ENCODE results near the gene RETN. TPM values are rescaled to one million over a fixed set of nuclear protein-coding genes. Genes with fewer than 3 reads are reported as not detected.
A peak's percentile ranks its signal among the peaks of the same experiment; 100 is the strongest.
"Not testable (repeated sequence)": the region's sequence is repeated elsewhere in the genome, so short reads cannot be mapped to it uniquely, and the experiment has no call there.

The RETN gene
- total RNA-seq, 1 experiment from 2014 or later, result not detected

DNA sequence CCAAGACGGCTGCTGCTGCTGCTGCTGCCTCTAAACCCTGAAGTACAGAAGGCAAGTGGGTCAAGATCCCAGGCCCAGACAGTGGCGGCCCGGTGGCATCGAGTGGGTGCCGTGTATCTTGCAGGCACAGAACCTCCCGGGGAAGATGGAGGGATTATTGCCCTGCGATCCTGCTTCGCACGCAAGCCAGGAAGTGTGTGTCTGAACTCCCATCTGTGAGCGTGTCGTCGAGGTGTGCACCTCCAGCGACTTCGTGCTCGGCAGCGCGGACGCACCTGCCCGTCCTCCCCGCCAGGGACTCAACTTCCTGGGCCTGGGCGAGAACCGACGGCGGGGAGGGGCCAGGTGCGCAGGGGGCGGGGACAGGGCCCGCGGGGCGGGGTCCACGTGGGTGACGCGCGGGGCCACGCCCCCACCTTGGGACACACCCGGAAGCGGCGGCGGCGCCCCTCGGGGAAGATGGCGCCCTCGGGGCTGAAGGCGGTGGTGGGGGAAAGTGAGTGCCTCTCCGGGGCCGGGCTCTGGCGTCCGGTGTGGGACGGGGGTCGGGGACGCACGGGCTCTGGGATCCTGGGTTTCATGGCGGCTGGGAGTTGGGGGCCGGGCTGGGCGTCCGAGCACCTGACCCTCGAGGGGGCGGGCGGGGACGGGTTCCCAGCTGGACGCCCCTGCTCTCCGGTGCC is 32.0 kb upstream of the RETN start, which contains the start of gene STXBP2:
Gene STXBP2 (plus strand): TSS at position 420 of the 683 bp plus-strand sequence. CDS start 40 bp downstream, at position 460.
- DNase-seq (ENCODE audit: low read depth), result peak; percentile 28
- in situ Hi-C loops (cut with HindIII; ENCODE audit: low pct_unique_long_range_greater_than_20kb, low sequenced_read_pairs), result no loop called here

GRCh38 chr19:7637374-7638256 is 31.2 kb upstream of the RETN start:
- peak; percentile 9 for DNase-seq (ENCODE audit: low read depth)
- in situ Hi-C loops (cut with HindIII; ENCODE audit: low pct_unique_long_range_greater_than_20kb, low sequenced_read_pairs), result no loop called here

- in situ Hi-C loops (cut with HindIII; ENCODE audit: low pct_unique_long_range_greater_than_20kb, low sequenced_read_pairs), result no loop called here
- DNase-seq (ENCODE audit: low read depth), result no peak
Measured at GRCh38 chr19:7638802-7639465, 29.9 kb upstream of the RETN start.

GRCh38 chr19:7639863-7640348 is 28.9 kb upstream of the RETN start:
- no peak for DNase-seq (ENCODE audit: low read depth)
- in situ Hi-C loops (cut with HindIII; ENCODE audit: low pct_unique_long_range_greater_than_20kb, low sequenced_read_pairs), result no loop called here

DNA sequence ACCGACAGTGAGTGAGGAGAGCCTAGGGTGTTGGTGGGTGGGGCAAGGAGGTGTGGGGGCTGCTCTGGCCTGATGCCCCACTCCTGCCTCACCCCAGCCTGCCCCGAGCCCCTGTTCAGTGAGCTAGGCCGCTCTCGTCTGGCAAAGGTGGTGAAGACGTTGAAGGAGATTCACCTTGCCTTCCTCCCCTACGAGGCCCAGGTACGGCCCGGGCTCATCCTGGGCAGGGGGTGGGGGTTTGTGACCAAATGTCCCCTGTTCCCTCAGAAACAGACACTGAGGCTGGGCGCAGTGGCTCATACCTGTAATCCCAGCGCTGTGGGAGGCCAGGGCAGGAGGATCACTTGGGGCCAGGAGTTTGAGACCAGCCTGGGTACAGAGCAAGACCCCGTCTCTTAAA is 28.0 kb upstream of the RETN start:
- in situ Hi-C loops (cut with HindIII; ENCODE audit: low pct_unique_long_range_greater_than_20kb, low sequenced_read_pairs), result no loop called here
- no peak for DNase-seq (ENCODE audit: low read depth)

DNA sequence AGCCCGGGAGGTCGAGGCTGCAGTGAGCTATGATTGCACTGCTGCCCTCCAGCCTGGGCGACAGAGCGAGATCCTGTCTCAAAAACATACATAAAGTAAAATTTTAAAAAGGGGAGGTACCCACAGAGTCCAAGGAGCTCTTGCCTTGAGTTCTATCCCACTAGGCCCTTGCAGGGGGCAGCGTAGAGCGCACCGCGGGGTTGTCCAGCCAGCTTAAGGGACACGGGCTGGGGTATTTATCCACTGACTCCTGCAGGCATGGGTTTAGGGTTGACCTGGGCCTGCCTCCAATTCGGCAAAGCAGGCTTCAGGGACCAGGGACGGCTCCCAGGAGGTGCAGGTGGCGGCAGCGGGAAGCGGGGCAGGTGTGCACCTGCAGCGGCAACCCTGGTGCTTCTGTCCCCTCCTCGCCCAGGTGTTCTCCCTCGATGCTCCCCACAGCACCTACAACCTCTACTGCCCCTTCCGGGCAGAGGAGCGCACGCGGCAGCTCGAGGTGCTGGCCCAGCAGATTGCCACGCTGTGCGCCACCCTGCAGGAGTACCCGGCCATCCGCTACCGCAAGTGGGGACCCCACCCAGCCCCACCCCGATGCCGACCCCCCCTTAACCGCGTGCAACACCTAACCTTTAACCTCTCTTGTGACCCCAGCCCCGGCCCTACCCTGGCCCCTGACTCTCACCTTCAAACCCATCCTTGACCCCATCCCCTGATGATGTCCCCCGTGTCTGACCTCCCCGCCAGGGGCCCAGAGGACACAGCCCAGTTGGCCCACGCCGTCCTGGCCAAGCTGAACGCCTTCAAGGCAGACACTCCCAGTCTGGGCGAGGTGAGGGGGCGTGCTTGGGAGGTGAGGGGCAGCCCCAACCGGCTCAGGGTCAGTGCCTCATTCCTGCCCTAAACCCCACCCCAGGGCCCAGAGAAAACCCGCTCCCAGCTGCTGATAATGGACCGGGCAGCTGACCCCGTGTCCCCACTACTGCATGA is 27.3 kb upstream of the RETN start:
- in situ Hi-C loops (cut with HindIII; ENCODE audit: low pct_unique_long_range_greater_than_20kb, low sequenced_read_pairs), result no loop called here
- no peak for DNase-seq (ENCODE audit: low read depth)

GRCh38 chr19:7642295-7643030 is 26.4 kb upstream of the RETN start:
- in situ Hi-C loops (cut with HindIII; ENCODE audit: low pct_unique_long_range_greater_than_20kb, low sequenced_read_pairs), result no loop called here
- no peak for DNase-seq (ENCODE audit: low read depth)

DNA sequence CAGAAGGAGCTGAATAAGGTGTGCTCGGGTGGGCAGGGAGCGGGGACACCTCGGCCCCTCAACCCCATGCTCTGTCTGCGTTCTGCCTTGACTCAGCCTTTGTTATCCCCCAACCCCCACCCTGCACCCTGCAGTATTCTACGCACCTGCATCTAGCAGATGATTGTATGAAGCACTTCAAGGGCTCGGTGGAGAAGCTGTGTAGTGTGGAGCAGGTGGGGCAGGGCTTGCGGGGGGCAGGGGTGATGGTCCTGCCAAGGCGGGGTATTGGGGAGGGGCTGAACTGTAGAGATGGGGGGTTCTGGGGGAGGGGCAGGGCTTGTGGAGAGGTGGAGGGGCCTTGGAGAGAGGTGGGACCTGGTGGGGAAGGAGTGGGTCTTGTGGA is 25.8 kb upstream of the RETN start:
- DNase-seq (ENCODE audit: low read depth), result no peak
- in situ Hi-C loops (cut with HindIII; ENCODE audit: low pct_unique_long_range_greater_than_20kb, low sequenced_read_pairs), result no loop called here

DNA sequence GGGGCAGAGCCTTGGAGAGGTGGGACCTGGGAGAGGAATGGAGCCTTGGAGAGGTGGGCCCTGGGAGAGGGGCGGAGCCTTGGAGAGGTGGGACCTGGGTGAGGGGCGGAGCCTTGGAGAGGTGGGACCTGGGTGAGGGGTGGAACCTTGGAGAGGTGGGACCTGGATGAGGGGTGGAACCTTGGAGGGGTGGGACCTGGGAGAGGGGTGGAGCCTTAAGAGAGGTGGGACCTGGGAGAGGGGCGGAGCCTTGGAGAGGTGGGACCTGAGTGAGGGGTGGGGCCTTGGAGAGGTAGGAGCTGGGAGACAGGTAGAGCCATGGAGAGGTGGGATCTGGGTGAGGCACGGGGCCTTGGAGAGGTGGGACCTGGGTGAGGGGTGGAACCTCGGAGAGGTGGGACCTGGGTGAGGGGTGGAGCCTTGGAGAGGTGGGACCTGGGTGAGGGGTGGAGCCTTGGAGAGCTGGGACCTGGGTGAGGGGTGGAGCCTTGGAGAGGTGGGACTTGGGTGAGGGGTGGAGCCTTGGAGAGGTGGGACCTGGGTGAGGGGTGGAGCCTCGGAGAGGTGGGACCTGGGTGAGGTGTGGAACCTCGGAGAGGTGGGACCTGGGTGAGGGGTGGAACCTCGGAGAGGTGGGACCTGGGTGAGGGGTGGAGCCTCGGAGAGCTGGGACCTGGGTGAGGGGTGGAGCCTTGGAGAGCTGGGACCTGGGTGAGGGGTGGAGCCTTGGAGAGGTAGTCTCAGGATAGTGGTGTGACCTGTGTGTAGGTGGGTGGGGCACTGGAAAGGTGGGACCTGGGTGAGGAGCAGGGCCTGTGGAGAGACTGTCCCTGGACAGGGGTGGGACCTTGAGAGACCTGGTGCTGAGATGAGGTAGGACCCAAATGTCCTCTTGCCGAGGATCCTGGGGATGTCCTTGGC is 25.0 kb upstream of the RETN start:
- in situ Hi-C loops (cut with HindIII; ENCODE audit: low pct_unique_long_range_greater_than_20kb, low sequenced_read_pairs), result not testable (repeated sequence)
- DNase-seq (ENCODE audit: low read depth), result peak; percentile 44

DNA sequence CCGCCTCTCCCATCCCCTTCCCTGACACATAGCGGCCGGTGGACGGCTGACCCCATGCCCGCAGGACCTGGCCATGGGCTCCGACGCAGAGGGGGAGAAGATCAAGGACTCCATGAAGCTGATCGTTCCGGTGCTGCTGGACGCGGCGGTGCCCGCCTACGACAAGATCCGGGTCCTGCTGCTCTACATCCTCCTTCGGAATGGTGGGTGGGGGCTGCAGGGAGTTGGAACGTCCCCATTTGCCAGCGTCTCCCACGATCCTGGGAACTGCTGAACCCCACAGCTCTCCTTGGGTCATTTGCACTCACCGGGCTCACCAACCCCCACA is 24.3 kb upstream of the RETN start:
- in situ Hi-C loops (cut with HindIII; ENCODE audit: low pct_unique_long_range_greater_than_20kb, low sequenced_read_pairs), result no loop called here
- DNase-seq (ENCODE audit: low read depth), result no peak

DNA sequence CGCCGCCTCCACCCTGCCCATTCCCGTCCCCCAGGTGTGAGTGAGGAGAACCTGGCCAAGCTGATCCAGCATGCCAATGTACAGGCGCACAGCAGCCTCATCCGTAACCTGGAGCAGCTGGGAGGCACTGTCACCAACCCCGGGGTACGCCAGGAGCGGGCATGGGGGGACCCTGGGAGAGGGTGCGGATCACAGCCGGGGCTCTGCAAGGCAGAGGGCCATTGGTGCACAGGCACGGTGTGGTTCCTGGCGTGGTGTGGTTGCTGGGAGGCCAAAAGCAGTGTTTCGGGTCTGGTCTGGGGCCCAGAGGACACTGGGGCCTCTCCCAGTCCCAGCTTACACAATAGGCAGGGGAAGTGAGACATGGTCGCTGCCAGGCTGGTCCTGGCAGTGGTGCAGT is 23.7 kb upstream of the RETN start:
- in situ Hi-C loops (cut with HindIII; ENCODE audit: low pct_unique_long_range_greater_than_20kb, low sequenced_read_pairs), result no loop called here
- DNase-seq (ENCODE audit: low read depth), result no peak

DNA sequence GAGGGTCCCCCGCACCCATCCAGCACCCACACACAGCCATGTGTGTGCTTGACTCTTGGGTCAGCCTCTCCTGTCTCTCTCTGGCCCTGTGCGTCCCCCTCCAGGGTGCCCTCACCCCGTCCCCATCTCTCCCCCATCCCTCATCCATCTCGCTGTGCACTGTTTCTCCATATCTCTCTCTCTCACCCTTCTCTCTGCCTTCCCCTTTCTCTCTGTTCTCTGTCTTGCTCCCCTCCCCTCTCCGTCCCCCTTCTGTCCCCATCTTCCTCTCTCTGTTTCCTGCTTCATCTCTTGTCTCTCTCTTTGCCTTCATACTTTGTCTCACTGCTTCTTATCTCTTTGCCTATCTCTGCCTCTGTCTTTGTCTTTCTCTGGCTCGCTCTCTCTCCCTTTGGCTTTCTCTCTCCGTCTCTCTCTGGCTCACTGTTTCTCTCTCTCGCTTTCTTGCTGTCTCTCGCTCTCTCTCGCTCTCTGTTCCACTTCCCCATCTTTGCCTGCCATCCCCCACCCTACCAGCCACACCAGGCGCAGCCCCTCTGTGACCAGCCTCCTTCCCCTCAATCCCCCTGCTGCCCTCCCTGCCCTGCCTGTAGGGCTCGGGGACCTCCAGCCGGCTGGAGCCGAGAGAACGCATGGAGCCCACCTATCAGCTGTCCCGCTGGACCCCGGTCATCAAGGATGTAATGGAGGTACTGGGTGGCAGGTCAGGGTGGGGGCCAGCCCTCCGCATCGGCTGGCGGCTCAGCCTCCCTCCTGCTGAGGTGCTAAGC is 23.0 kb upstream of the RETN start:
- in situ Hi-C loops (cut with HindIII; ENCODE audit: low pct_unique_long_range_greater_than_20kb, low sequenced_read_pairs), result no loop called here
- no peak for DNase-seq (ENCODE audit: low read depth)

GRCh38 chr19:7646426-7646700 is 22.5 kb upstream of the RETN start:
- in situ Hi-C loops (cut with HindIII; ENCODE audit: low pct_unique_long_range_greater_than_20kb, low sequenced_read_pairs), result no loop called here
- no peak for DNase-seq (ENCODE audit: low read depth)

GRCh38 chr19:7647156-7647555 is 21.7 kb upstream of the RETN start:
- in situ Hi-C loops (cut with HindIII; ENCODE audit: low pct_unique_long_range_greater_than_20kb, low sequenced_read_pairs), result no loop called here
- no peak for DNase-seq (ENCODE audit: low read depth)

- DNase-seq (ENCODE audit: low read depth), result no peak
- in situ Hi-C loops (cut with HindIII; ENCODE audit: low pct_unique_long_range_greater_than_20kb, low sequenced_read_pairs), result no loop called here
Measured at GRCh38 chr19:7648265-7649014, 20.4 kb upstream of the RETN start.
